ENCODE results near the gene TGFBR3.

GRCh38 chr1:91829293-91830153, 56.4 kb downstream of the TGFBR3 start:
- TF ChIP-seq, protein P1, sequence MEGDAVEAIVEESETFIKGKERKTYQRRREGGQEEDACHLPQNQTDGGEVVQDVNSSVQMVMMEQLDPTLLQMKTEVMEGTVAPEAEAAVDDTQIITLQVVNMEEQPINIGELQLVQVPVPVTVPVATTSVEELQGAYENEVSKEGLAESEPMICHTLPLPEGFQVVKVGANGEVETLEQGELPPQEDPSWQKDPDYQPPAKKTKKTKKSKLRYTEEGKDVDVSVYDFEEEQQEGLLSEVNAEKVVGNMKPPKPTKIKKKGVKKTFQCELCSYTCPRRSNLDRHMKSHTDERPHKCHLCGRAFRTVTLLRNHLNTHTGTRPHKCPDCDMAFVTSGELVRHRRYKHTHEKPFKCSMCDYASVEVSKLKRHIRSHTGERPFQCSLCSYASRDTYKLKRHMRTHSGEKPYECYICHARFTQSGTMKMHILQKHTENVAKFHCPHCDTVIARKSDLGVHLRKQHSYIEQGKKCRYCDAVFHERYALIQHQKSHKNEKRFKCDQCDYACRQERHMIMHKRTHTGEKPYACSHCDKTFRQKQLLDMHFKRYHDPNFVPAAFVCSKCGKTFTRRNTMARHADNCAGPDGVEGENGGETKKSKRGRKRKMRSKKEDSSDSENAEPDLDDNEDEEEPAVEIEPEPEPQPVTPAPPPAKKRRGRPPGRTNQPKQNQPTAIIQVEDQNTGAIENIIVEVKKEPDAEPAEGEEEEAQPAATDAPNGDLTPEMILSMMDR (conservative IDR thresholded peaks at IDR 0.05 in 1 of 2, IDR thresholded peaks at IDR 0.05 in 1 of 2; ENCODE audit: extremely low read depth in 1 of 2, insufficient read depth in 1 of 2, low read depth in 1 of 2, low read length in 2 of 2): no peak
- no peak for TF ChIP-seq EZH2 (IDR thresholded peaks at IDR 0.05; ENCODE audit: borderline replicate concordance, low read length)

Measured in mammary epithelial cell (primary cell).